HUDEP-2 (cell line): ENCODE measurements around the gene NBEAL1.
"Not testable (repeated sequence)": the region's sequence is repeated elsewhere in the genome, so short reads cannot be mapped to it uniquely, and the experiment has no call there.

Experiments
- DNase-seq, 76 experiments: peaks; one replicate each; lab custom pipeline; 2025; ENCODE audit not compliant: unreplicated experiment in 76 of 76; lab: John Stamatoyannopoulos, UW

Gene NBEAL1

GRCh38 chr2:203195331-203196036 is 180.8 kb downstream of the NBEAL1 start:
- DNase-seq, result no peak

GRCh38 chr2:203200866-203201265 is 186.2 kb downstream of the NBEAL1 start:
- no peak for DNase-seq

- DNase-seq, result no peak
Observed at GRCh38 chr2:203201426-203201825, 186.8 kb downstream of the NBEAL1 start.

- no peak for DNase-seq
Observed at GRCh38 chr2:203209538-203209937, 194.9 kb downstream of the NBEAL1 start.

GRCh38 chr2:203225423-203226039 is 210.9 kb downstream of the NBEAL1 start:
- peak in 21 of 76 experiments; percentile 1 to 20 (median 5) for DNase-seq

GRCh38 chr2:203229674-203230073 is 215.0 kb downstream of the NBEAL1 start:
- not testable (repeated sequence) for DNase-seq

GRCh38 chr2:203237346-203238238 is 222.9 kb downstream of the NBEAL1 start:
- DNase-seq, result no peak

GRCh38 chr2:203238292-203238703 is 223.6 kb downstream of the NBEAL1 start:
- DNase-seq, result no peak

GRCh38 chr2:203238704-203239526 is 224.2 kb downstream of the NBEAL1 start, which contains the start of gene CYP20A1:
Gene CYP20A1, plus strand, starts transcription at chr2:203239018. Its CDS starts 45 bp downstream, at chr2:203239063.
- DNase-seq, result peak; percentile 18 to 98 (median 93)

- peak in 1 of 76 experiments; percentile 3 for DNase-seq
Observed at GRCh38 chr2:203240491-203240890, 225.8 kb downstream of the NBEAL1 start.

- DNase-seq, result no peak
Observed at GRCh38 chr2:203242518-203242917, 227.8 kb downstream of the NBEAL1 start.

GRCh38 chr2:203246646-203247045 is 232.0 kb downstream of the NBEAL1 start:
- DNase-seq, result peak in 1 of 76 experiments; percentile 7

GRCh38 chr2:203252818-203253217 is 238.1 kb downstream of the NBEAL1 start:
- DNase-seq, result no peak

GRCh38 chr2:203253422-203254095 is 238.9 kb downstream of the NBEAL1 start:
- not testable (repeated sequence) for DNase-seq

GRCh38 chr2:203261326-203262159 is 246.9 kb downstream of the NBEAL1 start:
- DNase-seq, result no peak
